COR-L47 (cell line): ENCODE data around the gene GPR27.

Source experiments
- DNase-seq: peaks from one replicate; lab custom pipeline; 2025; lab: John Stamatoyannopoulos, UW

GPR27 gene, protein sequence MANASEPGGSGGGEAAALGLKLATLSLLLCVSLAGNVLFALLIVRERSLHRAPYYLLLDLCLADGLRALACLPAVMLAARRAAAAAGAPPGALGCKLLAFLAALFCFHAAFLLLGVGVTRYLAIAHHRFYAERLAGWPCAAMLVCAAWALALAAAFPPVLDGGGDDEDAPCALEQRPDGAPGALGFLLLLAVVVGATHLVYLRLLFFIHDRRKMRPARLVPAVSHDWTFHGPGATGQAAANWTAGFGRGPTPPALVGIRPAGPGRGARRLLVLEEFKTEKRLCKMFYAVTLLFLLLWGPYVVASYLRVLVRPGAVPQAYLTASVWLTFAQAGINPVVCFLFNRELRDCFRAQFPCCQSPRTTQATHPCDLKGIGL

DNA sequence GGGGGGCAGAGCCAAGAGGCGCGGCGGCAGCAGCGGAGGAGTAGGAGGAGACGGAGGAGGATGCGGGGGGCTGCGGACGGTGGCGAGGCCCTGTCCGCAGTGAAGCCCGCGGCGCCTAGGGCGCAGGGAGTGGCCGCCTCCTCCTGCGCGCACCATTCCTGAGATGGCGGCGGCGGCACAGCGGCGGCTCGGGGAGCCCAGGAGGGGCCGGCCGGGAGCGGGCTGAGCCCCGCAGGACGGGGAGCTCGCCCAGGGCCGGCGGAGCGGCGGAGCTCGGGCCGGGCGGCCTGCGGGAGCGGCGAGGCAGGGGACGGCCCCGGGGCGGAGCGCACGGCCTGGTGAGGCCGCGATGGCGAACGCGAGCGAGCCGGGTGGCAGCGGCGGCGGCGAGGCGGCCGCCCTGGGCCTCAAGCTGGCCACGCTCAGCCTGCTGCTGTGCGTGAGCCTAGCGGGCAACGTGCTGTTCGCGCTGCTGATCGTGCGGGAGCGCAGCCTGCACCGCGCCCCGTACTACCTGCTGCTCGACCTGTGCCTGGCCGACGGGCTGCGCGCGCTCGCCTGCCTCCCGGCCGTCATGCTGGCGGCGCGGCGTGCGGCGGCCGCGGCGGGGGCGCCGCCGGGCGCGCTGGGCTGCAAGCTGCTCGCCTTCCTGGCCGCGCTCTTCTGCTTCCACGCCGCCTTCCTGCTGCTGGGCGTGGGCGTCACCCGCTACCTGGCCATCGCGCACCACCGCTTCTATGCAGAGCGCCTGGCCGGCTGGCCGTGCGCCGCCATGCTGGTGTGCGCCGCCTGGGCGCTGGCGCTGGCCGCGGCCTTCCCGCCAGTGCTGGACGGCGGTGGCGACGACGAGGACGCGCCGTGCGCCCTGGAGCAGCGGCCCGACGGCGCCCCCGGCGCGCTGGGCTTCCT is at the start of gene GPR27:
GPR27 (plus strand) TSS at position 155 of the 909 bp plus-strand sequence; CDS start at position 350, 195 bp downstream.
- DNase-seq, result no peak

DNA sequence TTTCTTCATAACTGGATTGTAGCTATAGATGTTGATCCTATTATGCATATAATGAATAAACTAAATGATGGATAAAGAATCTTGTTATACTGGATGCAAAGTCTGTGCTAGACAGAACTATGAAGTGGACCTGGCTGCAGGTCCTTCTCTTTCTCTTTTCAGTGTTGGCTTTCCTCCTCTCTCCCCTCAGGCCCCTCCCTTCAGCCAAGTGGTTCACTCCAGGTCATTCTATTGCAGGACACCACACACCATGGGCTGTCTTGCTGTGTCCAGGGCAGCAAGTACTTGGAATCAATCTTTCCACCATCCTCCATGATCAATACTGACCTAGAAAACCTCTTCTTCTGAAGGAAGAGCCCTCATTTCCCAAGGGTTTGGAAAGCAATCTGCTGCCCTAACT is 48.7 kb upstream of the GPR27 start:
- no peak for DNase-seq

DNA sequence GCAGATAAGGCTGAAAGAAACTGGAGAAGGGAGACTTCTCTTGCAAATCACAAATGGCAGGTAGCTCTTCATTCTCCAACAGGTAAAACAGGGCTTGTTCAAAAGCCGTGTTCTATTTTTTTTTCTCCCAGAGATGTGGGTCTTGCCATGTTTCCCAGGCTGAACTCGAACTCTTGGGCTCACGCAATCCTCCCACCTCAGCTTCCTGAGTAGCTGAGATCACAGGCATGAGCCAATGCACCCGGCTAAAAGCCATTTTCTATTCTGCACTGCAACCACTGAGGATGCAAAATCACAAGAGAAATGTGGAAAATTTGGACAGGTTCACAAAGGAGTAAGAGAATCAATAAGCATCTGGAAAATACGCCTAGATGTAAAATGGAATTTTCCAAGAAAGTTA is 48.0 kb upstream of the GPR27 start:
- no peak for DNase-seq

DNA sequence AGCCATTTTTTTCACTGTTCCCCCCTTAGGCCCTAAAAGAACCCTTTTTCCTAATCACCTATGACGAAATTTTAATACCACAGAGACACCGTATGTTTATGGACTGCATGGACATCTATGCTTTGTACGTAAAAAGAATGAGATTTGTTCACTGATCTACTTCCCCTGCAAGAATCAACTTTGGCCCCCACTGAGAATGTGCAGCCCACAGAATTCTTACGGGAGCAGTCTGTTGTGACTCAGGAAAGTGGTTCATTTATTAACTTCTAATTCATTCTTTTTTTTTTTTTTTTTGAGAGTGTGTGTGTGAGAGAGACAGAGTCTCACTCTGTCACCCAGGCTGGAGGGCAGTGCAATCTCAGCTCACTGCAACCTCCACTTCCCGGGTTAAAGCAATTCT is 46.1 kb upstream of the GPR27 start:
- no peak for DNase-seq

DNA sequence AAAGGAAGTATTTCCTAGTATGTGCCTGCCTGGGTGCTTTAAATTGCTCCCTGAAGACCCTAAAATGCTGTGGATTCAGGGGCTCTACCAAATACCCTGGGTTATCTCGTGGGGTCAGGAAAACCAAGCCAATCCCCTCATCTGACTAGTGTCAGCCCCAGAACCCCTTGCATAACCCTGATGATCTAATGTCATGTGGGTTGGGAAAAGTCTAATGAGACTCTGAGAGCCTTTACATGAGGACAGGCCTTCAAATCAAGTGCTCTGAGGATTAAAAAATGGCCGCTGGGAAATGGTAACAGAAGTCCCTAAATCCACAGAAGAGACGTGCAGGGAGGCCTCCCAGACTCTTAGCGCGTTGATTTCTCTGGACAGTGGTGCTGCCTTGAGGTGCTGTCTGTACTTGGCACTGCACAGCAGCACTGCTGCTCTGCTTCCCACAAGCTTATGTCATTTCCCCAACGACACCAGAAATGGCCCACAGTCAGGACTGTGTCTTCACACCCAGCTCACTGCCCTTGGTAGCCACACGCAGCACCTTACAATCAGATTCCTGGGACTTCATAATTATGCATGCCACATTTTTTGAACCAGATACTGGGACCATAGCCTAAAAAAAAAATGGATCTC is 45.1 kb upstream of the GPR27 start:
- no peak for DNase-seq

GRCh38 chr3:71709908-71710511 is 43.6 kb upstream of the GPR27 start:
- DNase-seq, result no peak

DNA sequence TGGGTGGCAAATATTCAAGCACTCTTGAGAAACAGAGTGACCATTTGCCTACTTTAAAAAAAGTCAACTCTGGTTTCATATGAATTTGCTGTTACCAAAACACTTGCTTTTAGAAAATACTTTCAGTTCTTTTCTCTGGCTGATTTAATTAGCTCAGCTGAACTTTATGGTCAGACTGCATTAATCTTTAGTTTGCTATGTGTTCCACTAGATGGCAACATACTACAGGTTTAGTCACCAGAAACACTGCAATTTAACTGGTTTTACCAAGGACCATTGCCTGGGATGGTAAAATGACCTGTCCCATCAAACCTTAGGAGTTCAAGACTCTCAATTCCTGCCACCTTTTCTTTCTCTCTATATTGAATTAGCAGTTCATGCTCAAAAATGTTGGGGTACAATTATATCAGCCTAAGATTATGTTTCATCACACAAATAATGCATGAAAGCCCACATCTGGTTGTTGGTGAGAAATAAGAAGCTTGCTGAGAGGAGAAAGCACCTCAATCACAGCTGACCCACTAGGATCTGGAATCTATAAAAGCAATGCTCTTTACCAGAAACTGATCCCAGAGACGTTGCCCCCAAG is 42.7 kb upstream of the GPR27 start:
- peak; percentile 14 for DNase-seq

GRCh38 chr3:71713041-71713440 is 40.6 kb upstream of the GPR27 start:
- peak; percentile 33 for DNase-seq

DNA sequence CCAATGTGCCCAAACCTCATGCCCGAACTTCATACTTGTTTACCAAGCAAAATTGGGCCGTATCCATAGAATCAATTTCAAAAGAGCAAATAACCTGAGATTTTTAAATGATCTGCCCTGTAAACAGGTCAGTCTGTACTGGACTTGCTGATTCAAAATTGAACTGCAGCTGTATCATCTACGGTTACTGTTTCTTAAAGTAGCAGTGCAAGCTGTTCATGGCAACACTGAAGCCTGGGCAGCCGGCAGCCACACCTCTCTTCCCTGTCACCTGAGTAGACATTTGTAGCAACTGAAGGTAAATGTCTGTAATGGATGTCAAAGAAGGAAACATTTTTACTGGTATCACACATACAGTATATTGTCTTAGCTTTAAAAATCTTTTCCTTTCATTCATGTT is 39.1 kb upstream of the GPR27 start:
- no peak for DNase-seq

DNA sequence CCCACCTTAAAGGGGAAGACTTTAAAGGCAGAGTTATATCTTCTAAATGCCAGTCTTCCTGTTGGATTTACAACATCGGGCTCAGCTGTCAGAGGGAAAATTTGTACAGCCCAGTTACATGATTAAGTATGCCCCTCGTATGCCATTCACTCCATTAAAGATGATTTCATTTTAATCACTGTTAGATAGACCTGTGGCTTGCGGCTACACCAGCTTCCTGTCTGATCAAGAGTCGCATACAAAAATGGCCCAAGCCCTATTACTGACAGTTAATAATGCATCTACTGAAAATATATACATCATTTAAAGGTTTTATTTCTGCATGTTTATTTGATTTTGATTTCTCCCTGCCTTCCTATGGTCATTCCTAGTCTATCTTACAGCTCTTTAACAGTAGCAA is 35.6 kb upstream of the GPR27 start:
- DNase-seq, result no peak

GRCh38 chr3:71721002-71721401 is 32.7 kb upstream of the GPR27 start:
- DNase-seq, result no peak

DNA sequence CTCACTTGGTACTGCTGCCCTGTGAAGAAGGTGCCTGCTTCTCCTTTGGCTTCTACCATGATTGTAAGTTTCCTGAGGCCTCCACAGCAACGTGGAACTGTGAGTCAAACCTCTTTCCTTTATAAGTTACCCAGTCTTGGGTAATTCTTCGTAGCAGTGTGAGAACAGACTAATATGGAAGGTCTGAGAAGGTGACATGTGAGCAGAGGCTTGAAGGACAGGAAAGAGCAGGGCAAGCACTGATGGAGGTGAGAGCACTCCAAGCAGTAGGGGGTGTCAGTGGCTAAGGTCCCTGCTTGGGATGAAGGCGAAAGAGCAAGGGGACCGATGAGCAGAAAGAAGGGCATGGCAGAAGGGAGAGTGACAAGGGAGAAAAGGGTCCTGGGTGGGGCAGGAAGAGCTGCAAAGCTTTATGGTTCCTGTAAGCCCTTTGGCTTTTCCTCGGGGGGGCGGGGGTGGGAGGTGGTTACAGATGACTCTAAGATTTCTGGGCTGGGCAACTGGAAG is 32.0 kb upstream of the GPR27 start:
- DNase-seq, result no peak

- no peak for DNase-seq
These were observed 31.0 kb upstream of the GPR27 start for GRCh38 chr3:71722693-71723092.

DNA sequence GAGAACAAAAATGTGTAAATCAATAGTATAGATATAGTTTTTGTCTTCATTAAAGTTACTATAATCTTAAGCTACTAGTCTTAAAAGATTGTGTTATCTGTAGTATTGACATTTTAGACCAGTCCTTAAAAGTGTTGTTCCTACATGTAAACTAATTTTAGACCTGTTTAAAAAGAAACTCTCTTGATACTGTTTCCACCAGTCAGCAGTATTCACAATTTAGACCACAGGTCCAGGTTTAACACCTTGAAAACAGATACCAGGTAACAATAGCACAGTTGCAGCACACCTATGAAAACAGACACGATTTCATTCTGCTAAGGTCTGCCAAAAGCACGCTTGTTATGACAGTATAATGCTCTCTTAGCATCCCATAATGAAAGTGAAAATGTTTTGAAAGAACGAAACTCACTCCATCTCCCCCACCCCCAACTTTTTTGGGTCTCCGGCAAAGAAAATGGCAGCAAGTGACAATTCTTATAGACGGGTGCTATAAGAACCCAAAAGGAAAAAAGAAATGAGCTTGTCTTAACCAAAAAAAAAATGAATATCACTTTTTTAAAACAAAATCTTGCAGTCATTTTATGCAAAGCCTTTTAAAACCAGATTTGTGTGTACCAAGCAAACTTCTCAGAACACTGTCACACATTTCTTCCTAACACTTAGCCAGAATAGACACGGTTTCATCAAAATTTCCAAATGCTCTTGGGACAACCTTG is 30.0 kb upstream of the GPR27 start:
- no peak for DNase-seq

- DNase-seq, result no peak
These were observed 29.5 kb upstream of the GPR27 start for GRCh38 chr3:71724171-71724453.

- no peak for DNase-seq
These were observed 28.9 kb upstream of the GPR27 start for GRCh38 chr3:71724584-71725270.

DNA sequence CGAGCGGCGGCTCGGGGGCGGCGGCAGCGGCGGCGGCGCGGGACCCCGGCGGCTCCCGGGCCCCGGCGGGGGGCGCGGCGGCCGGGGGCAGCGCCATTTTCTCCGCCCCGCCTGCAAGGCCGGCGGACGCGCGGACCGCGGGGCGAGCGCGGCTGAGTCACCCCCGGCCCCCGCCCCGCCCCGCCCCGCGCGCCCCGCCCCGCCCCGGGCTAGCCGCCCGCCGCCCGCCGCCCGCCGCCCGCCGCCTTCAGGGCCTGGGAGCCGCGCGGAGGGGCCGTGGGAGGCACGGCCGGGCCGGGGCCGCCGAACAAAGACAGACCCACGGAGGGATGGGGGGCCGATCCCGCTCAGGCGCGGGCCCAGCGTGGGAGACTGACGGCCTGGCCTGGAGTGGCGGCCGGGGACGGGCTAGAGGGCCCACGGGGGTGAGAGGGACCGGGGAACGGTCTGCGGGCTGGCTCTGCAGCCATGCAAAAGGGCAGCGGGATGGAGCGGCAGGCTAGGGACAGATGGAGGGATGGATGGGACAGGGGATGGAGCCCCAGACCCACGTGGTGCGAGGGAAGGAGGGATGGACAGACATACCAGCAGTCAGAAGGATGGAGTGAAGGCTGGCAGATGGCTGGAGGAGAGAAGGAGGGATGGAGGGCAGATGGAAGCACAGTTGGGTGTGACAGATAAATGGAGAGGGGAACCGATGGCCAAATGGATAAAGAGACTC is 28.2 kb upstream of the GPR27 start, which contains the start of gene EIF4E3:
EIF4E3 (minus strand) TSS at position 132 of the 721 bp plus-strand sequence; CDS start at position 97, 35 bp downstream.
- peak; percentile 6 for DNase-seq

DNA sequence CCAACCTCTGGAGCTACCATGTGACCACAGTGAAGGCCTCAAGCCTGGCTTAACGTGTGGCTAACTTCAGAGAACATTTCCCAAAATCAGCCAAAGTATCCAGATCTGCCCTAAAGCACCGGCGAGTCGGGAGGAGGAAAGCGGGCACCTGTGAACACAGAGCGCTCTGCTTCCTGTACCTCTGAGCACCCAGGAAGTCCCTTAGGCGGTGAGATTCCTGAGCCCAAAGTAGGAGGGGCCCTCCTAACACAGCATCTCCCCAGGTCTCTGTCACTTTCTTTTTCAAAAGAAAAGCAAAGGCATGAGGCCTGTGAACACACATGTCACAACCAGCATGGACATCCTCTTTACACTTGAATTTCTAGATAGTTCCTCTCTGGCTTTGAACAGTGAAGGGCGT is 27.5 kb upstream of the GPR27 start:
- DNase-seq, result no peak

GRCh38 chr3:71728632-71729342 is 24.9 kb upstream of the GPR27 start:
- DNase-seq, result peak; percentile 67
